Stimulated activated CD4-positive, alpha-beta T cell treated with anti-CD3 and anti-CD28 coated beads, TNF-alpha, amount 100 ng/mL, for 4 hours (primary cell): ENCODE measurements around the gene EXOSC5.
"Not testable (repeated sequence)": the region's sequence is repeated elsewhere in the genome, so short reads cannot be mapped to it uniquely, and the experiment has no call there.

Experiments
- DNase-seq, 3 experiments: peaks; one replicate each; pipeline ENCODE4 v3.0.0-alpha.2; 2020; ENCODE audit warnings: low read depth in 3 of 3

Gene EXOSC5

DNA sequence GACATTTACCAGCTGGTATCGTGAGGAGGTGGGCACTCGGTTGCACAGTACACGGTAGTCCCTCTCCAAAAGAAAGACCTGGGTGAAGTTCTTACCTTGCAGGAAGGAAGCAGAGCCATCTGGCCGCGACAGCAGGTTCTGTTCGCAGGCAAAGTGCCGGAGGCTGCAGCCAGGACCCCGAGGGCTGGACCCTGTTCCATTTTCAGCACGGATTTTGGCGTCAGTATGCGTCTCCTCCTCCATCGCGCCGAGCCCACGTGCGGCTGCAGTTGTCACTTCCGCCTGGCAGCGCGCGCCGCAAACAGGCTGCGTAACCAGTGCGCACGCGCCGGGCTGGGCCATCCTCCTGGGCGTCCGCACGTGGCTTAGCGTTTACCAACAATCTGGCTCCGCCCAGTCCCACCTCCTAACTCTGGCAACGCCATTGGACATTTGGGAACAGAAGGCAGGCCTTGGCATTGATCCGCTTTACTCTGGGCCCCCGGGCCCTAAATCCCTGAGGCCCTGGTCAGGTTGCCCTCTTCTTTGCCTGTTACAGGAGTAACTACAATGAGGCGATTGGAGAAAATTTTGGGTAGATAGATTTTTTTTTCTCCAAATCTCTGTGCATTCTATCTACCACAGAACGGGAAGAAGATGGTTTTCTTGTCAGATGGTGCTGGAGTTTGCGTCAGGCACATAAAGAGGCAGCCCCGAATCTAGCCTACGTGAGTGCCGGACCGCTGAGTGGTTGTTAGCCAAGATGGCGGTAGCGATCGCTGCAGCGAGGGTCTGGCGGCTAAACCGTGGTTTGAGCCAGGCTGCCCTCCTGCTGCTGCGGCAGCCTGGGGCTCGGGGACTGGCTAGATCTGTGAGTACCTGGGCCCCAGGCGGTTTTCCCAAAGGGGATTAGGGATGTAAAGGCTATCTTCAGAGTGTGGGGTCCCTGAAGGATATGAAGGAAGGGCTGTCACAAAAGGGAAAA lies at the start of gene EXOSC5, which contains the start of gene BCKDHA:
Gene EXOSC5 (minus strand): TSS at position 274 of the 964 bp plus-strand sequence. CDS start 31 bp downstream, at position 243.
Gene BCKDHA (plus strand): TSS at position 733 of the 964 bp plus-strand sequence. CDS start 10 bp downstream, at position 743.
- peak; percentile 93 to 98 (median 98) for DNase-seq

- no peak for DNase-seq
These were observed 48.4 kb upstream of the EXOSC5 start for GRCh38 chr19:41445575-41445974.

DNA sequence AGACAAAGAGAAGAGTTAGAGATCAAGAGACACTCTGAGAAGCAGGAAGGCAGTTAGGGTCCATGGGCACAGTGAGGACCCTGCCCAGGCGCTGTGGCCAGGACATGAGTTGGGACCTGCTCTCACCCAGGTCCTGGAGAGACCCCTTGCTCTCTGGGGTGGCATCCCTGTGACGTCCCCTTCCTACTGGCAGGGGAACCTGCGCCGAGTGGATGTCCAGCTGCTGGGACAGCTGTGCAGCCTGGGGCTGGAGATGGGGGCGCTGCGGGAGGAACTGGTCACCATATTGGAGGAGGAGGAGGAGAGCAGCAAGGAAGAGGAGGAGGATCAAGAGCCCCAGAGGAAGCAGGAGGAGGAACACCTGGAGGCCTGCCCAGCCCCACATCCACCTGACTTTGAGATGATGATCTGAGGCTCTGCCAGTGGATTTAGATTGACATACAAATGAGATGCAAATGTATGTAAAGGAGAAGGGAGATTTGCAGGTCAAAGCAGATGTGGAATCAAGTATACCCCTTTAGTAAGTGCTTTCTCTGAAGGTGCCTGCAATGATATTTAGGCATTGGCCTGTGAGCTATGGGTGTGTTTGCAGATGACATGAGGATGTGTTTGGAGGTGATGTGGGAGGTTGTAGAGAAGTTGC lies 46.8 kb upstream of the EXOSC5 start:
- no peak for DNase-seq

DNA sequence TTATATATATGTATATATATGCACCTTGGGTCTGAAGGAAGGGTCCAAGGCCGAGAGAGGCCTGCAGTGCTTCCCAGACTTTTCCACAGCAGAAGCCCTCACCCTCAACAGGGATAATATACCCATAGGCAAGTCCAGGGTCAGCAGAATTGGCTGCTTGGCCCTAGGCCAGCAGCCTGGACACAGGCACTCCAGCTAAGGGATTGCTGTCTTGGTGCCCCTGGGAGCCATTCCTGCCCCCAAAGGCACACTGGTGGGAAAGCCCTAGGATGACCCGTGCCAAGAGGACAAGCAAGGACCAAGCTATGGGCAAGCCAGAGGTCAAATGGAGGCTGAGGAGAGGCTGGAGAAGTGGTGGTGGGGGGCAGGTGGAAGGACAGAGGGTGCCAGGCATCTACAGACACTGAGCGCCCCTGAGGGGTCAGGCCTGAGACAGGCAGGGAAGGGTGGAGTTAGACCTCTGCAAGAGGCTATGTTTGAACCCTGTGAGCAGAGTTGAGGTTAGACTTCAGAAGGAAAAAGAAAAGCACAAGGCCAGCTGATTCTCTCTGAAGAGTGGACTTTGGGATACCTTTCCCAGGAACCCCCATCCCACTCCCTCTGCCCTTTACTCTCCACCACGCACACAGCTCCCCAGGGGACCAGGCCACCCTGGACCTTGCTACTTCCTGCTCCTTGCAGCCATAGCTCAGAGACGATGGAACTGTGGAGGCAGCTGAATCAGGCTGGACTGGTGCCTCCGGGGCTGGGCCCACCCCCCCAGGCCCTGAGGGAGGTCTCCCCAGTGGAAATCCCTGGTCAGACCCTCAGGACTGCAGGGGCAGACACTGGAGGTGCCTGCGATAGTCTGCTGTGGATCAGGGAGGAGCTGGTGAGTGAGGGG lies 45.6 kb upstream of the EXOSC5 start, which contains the start of gene ERICH4:
Gene ERICH4 (plus strand): TSS at position 684 of the 883 bp plus-strand sequence. CDS start 14 bp downstream, at position 698.
- DNase-seq: no peak

DNA sequence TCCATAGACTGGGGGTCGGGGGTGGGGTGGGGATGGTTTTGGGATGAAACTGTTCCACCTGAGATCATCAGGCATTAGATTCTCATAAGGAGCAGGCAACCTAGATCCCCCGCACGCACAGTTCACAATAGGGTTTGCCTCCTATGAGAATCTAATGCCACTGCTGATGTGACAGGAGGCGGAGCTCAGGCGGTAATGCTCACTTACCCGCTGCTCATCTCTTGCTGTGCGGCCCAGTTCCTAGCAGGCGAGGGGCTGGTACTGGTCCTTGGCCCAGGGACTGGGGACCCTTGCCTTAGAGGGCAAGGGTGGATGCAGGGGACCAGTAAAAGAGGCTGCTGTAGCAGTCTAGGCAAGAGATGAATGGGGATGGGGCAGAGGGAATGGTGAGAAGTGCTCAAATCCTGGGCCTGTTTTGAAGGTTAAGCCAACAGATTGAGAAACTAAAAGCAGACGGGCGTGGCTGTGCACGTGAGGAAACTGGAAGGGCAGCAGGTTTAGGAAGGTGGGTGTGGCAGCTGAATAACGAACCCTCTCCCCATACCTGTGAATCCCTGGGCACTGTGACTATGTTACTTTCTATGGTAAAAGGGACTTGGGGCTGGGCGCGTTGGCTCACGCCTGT lies 44.3 kb upstream of the EXOSC5 start:
- no peak for DNase-seq

DNA sequence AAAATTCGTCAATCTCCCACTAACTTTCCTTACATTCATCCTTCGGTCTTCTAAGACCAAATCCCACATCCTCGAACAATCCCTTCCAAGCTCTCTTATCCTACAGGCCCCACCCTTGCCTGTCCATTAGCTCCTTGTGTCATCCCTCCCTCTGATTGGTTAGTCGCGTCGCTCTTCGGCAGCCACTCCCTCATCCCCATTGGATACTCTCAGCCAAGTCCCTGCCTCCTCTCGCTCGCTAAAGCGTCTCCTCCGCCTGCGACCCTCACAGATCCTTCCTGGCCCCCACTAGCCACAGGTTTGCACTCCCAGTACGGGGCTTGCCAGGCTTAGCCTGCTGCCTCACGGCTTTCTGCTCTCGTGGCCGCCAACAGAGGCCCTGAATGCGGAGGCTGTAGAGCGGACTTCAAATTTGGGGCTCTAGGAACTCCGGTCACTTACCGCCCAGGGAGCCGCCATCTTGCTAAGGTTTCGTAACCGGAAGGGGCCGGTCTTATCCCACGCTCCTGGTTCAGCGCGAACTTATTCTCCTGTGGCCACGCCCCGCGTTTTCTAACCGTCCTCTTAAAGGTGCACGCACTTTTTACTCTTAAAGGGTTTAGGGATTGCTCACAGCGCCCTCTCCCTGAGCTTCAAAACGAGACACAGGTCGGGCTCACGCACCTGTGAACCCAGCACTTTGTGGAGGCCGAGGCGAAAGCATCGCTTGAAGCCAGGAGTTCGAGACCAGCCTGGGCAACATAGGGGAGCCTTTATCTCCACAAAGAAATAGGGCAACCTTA lies 42.5 kb upstream of the EXOSC5 start, which contains the start of gene DMAC2:
Gene DMAC2 (minus strand): TSS at position 472 of the 782 bp plus-strand sequence. CDS start 13 bp downstream, at position 459.
- peak; percentile 87 to 91 (median 88) for DNase-seq

DNA sequence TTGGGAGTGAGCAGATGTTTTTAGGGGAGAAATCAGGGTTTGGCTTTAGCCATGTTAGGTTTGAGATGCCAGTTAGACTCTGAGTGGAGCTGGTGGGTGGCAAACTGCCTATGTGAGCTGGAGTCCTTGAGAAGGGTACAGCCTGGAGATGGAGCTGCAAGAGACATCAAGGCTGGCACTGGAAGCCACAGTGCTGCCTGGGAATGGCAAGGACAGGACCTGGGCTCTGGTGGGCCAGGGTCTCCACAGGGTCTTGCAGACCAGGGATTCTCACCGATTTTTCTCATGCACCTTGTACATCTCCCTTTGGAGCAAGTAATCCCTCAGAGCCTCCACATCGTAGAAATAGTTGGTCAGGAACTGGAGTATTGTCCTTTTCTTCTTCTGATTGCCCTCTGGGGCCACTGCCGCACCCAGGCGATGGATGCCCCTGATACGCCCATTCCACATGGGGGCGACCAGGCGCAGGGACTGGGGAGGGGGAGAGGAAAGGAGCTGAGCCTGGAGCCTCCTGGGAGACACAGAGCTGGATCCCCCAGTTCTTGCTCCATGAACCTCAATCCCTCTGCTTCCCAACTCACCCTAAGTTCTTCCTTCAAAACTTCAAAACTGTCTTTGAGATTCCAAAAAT lies 40.9 kb upstream of the EXOSC5 start:
- DNase-seq: no peak

DNA sequence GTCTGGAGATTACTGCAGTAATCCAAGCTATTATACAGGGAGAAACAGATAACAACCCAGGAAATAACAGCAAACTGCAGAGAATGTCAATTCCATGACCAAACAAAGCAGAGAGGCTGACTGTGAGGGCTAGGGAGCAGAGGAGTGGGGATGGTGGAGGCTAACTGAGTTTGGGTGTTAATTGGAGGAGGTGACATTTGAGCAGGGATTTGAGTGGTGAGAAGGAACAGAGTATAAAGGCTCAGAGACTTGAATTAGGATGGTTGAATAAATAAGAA lies 39.5 kb upstream of the EXOSC5 start:
- DNase-seq: no peak

GRCh38 chr19:41435936-41436673 lies 38.9 kb upstream of the EXOSC5 start:
- no peak for DNase-seq

DNA sequence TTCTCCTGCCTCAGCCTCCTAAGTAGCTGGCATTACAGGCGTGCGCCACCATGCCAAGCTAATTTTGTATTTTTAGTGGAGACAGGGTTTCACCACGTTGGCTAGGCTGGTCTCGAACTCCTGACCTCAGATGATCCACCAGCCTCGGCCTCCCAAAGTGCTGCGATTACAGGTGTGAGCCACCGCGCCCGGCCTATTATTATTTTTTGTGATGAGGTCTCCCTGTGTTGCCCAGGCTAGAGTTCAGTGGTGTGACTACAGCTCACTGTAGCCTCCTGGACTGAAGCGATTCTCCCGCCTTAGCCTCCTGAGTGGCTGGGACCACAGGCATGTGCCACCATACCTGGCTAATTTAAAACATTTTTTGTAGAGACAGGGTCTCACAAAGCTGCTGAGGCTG lies 38.2 kb upstream of the EXOSC5 start:
- DNase-seq: not testable (repeated sequence)

GRCh38 chr19:41434450-41434849 lies 37.3 kb upstream of the EXOSC5 start:
- no peak for DNase-seq

DNA sequence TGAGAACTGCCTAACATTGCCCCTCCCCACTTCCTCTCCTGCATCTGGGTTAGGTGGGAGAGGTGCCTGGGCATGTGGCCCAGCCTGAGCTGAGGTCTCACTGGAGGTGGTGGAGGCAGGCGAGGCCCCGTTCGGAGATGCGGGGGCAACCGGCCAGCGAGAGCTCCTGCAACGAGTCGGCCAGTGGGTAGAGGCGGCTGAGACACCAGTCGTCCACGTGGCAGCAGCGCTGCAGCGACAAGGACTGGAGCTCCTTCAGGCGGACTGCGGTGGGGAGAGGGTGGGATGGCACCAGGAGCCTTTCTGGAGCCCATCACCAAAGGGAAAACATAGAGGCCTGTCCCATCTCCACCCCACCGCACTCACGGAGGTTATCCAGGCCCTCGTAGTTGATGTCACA lies 36.0 kb upstream of the EXOSC5 start:
- DNase-seq: no peak

GRCh38 chr19:41431426-41432386 lies 34.5 kb upstream of the EXOSC5 start:
- no peak for DNase-seq

GRCh38 chr19:41430922-41431321 lies 33.8 kb upstream of the EXOSC5 start:
- DNase-seq: no peak

DNA sequence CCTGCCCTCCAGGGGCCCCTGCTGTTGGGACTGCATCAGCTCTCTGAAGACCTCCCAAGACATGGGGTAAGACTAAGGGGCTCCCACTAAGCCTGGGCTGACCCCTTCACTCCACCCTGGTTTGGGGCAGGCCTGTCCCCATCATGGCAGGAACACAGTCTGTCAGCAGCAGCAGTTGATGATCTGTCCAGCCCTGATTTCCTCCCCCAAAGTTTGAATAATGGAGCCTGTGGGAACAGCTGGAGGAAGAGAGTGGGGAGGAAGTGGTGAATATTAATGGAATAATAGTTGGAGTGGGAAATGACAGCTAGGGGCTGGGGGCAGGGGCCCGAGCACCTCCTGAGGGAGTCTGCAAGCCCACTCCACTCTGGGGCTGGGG lies 31.3 kb upstream of the EXOSC5 start:
- DNase-seq: no peak

- DNase-seq: peak in 1 of 3 experiments; percentile 9
These were observed 30.7 kb upstream of the EXOSC5 start for GRCh38 chr19:41427647-41428480.
